Effector CD8-positive, alpha-beta T cell (primary cell): ENCODE results near the gene FOXD4L1.
"Not testable (repeated sequence)": the region's sequence is repeated elsewhere in the genome, so short reads cannot be mapped to it uniquely, and the experiment has no call there.

Experiments
- DNase-seq: peaks from one replicate; lab custom pipeline; 2025; lab: John Stamatoyannopoulos, UW

The FOXD4L1 gene

DNA sequence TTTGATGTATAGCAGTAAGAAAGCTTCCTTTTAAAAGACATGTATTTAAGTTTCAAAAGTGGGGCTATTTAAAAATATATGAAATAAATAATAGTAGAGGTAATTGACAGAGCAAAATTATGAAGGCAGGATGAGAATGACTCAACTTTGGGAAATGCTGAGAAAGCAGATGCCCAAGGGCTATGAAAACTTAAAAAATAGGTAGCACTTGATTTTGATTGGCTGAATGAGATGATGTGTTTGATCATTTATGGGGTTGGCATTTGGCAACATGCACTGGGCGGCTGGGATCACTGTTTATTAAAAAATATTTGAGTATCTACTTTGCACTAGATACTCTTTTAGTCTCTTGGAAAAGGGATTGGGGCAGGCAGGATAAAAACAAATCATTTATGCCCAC, 26.5 kb downstream of the FOXD4L1 start:
- not testable (repeated sequence) for DNase-seq

DNA sequence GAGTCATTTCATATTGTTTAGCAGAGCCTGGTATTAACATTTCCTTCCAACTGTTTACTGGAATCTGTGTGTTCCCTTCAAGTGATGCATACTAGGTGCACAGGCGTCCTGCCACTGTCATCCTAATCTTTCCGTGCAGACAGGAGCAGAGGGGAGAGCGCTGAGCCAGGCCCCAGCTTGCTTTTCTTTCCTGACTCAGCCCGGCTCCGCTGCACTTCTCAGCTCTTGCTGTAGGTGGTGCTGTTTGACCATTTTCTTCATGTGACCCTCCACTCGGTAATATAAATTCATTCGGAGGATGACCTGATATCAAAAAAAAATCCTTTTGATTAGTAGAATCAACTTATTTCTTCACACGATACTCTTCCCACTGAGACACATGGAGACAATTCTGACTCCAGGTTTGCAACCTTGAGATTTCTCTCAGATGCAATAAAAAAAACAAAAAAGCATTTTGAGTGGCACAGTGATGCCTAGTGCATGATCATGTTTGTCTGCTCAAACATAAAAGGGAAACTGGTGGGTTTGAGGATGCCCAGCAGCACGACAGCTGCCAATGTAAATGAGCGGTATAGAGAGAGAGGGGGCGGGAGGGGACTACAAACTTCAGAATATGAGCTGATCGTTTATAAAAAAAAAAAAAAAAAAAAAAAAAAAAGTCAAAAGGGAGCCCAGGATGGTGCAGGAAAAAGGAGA, 29.0 kb downstream of the FOXD4L1 start:
- DNase-seq: not testable (repeated sequence)

- DNase-seq: not testable (repeated sequence)
Observed at GRCh38 chr2:113528126-113528525, 29.7 kb downstream of the FOXD4L1 start.

DNA sequence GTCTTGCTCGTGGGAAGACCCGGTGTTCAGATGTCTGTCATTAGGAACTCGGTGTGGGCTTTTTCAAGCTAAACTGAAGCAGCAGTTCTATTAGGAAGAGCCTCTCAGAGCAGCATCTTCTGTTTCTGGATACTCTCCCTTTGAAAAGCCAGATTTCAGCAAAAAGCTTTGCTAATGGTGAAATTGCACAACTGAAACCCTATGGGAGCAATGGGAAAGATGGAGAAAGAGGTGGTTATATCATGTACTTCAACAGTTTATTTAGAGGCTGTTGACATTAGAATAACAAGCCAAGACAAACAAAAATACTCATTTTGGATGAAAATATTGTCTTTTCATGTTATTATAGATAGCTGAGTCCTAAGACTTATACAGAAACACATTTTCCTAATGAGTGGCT, 30.4 kb downstream of the FOXD4L1 start:
- DNase-seq: not testable (repeated sequence)

- not testable (repeated sequence) for DNase-seq
Observed at GRCh38 chr2:113532991-113533390, 34.5 kb downstream of the FOXD4L1 start.

DNA sequence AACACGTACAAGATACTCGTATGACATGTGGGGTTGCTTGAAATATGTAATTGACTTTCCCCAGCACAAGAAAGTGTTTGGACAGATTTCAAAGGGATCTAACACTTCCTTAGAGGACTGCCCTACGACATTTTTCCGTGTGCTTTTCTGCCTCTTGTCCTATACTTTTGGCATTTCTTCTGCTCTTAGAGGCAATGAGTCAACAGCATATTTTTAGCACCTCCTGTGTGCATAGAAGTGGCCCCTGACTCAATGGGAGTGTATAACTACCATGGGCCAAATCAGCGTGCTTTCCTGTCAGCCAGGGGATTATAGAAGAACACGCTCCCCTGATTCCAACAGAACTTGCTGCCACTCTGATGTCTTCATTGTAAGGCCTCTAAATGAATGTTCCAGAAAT, 38.1 kb downstream of the FOXD4L1 start:
- DNase-seq: not testable (repeated sequence)

- DNase-seq: not testable (repeated sequence)
Observed at GRCh38 chr2:113540834-113541203, 42.4 kb downstream of the FOXD4L1 start.

GRCh38 chr2:113541204-113541975, 42.9 kb downstream of the FOXD4L1 start:
- not testable (repeated sequence) for DNase-seq

DNA sequence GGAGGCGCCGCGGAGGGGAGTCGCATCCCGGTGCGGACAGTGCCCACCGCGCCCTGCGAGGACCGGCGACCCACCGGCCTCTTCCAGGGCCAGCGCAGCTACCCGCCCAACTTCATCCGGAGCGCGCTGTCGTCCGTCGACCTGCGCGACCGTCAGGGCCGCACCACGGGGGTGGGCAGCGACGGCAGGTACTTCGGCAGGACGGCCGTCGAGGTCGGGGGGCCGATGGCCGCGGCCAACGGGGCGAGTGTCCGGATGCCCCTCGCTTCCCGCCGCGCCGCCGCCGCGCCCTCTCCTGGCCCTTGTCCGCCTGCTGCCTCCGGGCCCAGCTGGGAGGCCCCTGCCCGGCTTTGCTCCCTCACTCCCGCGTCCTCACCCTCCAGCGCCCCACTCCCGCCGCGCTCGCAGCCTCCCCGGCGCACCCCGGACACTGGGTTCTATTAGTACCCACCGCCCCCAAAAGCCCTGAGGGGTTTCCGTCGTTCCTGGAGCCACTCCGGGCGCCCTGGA, 43.6 kb downstream of the FOXD4L1 start:
- not testable (repeated sequence) for DNase-seq

- not testable (repeated sequence) for DNase-seq
Observed at GRCh38 chr2:113542529-113542928, 44.1 kb downstream of the FOXD4L1 start.
